OCI-LY7 (cell line): ENCODE results near the gene MLLT3.

ENCODE experiments used
- CTCF ChIP-seq: fragments of 200-600 bp; sonication (generic); conservative IDR thresholded peaks from 2 replicates; pipeline ENCODE4 v1.5.1; 2014; ENCODE audit warnings: mild to moderate bottlenecking, antibody characterized with exemption, low read length, moderate library complexity, mixed read lengths
- EZH2phosphoT487 ChIP-seq: fragments of 200-600 bp; sonication (generic); IDR thresholded peaks from 2 replicates; pipeline ENCODE4 v1.6.1; 2018; ENCODE audit warnings: low read depth, borderline replicate concordance, mild to moderate bottlenecking, mixed run types, antibody characterized with exemption, low read length, moderate library complexity, mixed read lengths

- TF ChIP-seq CTCF, result no peak
- no peak for TF ChIP-seq EZH2phosphoT487
Observed at GRCh38 chr9:20599195-20599594, 23.1 kb downstream of the MLLT3 start.
